ENCODE measurements around the gene KIF1B. TPM values are rescaled to one million over a fixed set of nuclear protein-coding genes. Genes with fewer than 3 reads are reported as not detected.

KIF1B gene
- total RNA-seq, 1 experiment from 2014 or later = 28.1 TPM

DNA sequence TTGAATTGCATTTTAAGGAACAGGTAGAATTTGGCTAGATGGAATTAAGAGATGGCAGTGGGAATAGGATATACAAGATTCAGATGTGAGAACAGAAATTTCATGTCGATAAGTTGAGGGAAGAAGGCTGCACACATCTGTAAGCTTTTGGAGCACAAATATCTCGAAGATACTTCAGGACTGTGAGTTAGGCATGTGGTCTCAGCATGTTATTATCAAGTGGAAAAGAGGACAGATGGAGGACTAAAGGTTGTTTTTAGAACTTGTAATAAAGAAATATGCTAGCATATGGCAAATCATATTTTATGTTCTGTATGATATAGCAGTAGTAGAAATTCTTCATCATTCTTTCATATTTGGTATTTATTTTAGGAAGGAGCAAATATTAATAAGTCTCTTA lies 61.5 kb downstream of the KIF1B start:
- no peak overlapping the region for H3K9ac ChIP-seq (ENCODE audit: low read length)
- H3K9me2 ChIP-seq (ENCODE audit: insufficient read depth) = no peaks in the 10 kb centered on the region
- no TSS peak for BruUV-seq (replicated peaks)
- H4K20me1 ChIP-seq (ENCODE audit: insufficient read depth) = no peaks in the 10 kb centered on the region
- CTCF ChIA-PET = no interaction called here
- ATAC-seq (no peak), DNase-seq (ENCODE audit: low read depth, low spot score) (no peak)
- no peak overlapping the region for H2AFZ ChIP-seq (ENCODE audit: low read depth, low read length, poor library complexity, severe bottlenecking)
- TF ChIP-seq SRF (IDR thresholded peaks at IDR 0.05; ENCODE audit: low read depth) (no peak), RAD21 (IDR thresholded peaks at IDR 0.05; ENCODE audit: low read depth) (no peak)
- TF ChIP-seq, protein P1, sequence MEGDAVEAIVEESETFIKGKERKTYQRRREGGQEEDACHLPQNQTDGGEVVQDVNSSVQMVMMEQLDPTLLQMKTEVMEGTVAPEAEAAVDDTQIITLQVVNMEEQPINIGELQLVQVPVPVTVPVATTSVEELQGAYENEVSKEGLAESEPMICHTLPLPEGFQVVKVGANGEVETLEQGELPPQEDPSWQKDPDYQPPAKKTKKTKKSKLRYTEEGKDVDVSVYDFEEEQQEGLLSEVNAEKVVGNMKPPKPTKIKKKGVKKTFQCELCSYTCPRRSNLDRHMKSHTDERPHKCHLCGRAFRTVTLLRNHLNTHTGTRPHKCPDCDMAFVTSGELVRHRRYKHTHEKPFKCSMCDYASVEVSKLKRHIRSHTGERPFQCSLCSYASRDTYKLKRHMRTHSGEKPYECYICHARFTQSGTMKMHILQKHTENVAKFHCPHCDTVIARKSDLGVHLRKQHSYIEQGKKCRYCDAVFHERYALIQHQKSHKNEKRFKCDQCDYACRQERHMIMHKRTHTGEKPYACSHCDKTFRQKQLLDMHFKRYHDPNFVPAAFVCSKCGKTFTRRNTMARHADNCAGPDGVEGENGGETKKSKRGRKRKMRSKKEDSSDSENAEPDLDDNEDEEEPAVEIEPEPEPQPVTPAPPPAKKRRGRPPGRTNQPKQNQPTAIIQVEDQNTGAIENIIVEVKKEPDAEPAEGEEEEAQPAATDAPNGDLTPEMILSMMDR (IDR thresholded peaks at IDR 0.05 in 2 of 3, conservative IDR thresholded peaks at IDR 0.05 in 1 of 3; ENCODE audit: borderline replicate concordance in 1 of 3, insufficient read depth in 1 of 3, low read depth in 2 of 3, low read length in 2 of 3) = no peak
- H3K79me2 ChIP-seq (ENCODE audit: insufficient read depth, low read length) = no peaks in the 10 kb centered on the region
- H3K27ac ChIP-seq (ENCODE audit: low read depth, low read length) = no peak overlapping the region
- H3K4me2 ChIP-seq (ENCODE audit: low read length) = no peak overlapping the region
- no peaks in the 10 kb centered on the region for H3K27me3 ChIP-seq (ENCODE audit: insufficient read depth, low read length)
- no peaks in the 10 kb centered on the region for H3K9me3 ChIP-seq (ENCODE audit: control insufficient read depth in 1 of 2, insufficient read depth in 1 of 2, low read depth in 1 of 2, low read length in 2 of 2)
- H3K4me1 ChIP-seq (ENCODE audit: control insufficient read depth in 1 of 2, insufficient read depth in 2 of 2, low read length in 2 of 2) = no peaks in the 10 kb centered on the region
- intact Hi-C loops (cut with micrococcal nuclease) = no loop called here
- no peak overlapping the region for H3K4me3 ChIP-seq (replicated peaks in 1 of 2; ENCODE audit: low read depth in 1 of 2, low read length in 2 of 2)
- POLR2A ChIA-PET = no interaction called here
- H3K36me3 ChIP-seq (ENCODE audit: control insufficient read depth in 1 of 2, insufficient read depth in 2 of 2, low read length in 2 of 2) = 0 out of 4 replicates have a peak, but pooled peaks cover 2 to 7% of the 10 kb centered on the region in 2 experiments
- RAD21 ChIA-PET (ENCODE audit: low non-redundant PET in 1 of 2, low total read pairs in 2 of 2, uncharacterized antibody in 2 of 2, unreplicated experiment in 2 of 2) = no interaction called here

DNA sequence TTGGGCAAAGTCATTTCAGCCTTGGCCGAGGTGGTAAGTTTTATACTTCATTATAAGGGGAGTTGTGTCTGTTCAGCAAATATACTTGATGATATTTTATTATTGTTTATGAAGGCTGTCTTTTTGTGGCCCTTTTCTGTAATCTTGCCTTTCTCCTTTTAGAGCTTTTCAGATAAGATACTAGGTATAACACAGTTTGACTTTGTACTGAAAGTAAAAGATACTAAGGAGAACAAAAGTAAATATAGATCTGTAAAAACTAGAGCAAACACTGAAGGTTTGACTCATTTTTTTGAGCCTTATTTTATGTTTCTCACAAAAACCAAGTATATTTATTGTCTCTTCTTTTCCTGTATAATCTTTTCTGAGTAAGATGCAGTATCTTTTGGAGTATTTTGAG lies 61.9 kb downstream of the KIF1B start:
- Histone ChIP-seq H2AFZ (ENCODE audit: low read depth, low read length, poor library complexity, severe bottlenecking) (no peak overlapping the region), H3K9me2 (ENCODE audit: insufficient read depth) (no peaks in the 10 kb centered on the region), H3K9ac (ENCODE audit: low read length) (no peak overlapping the region), H3K9me3 (ENCODE audit: control insufficient read depth in 1 of 2, insufficient read depth in 1 of 2, low read depth in 1 of 2, low read length in 2 of 2) (no peaks in the 10 kb centered on the region), H3K4me1 (ENCODE audit: control insufficient read depth in 1 of 2, insufficient read depth in 2 of 2, low read length in 2 of 2) (no peaks in the 10 kb centered on the region), H3K4me2 (ENCODE audit: low read length) (no peak overlapping the region), H4K20me1 (ENCODE audit: insufficient read depth) (no peaks in the 10 kb centered on the region), H3K36me3 (ENCODE audit: control insufficient read depth in 1 of 2, insufficient read depth in 2 of 2, low read length in 2 of 2) (0 out of 4 replicates have a peak, but pooled peaks cover 2 to 7% of the 10 kb centered on the region in 2 experiments), H3K27me3 (ENCODE audit: insufficient read depth, low read length) (no peaks in the 10 kb centered on the region), H3K79me2 (ENCODE audit: insufficient read depth, low read length) (no peaks in the 10 kb centered on the region), H3K27ac (ENCODE audit: low read depth, low read length) (no peak overlapping the region), H3K4me3 (replicated peaks in 1 of 2; ENCODE audit: low read depth in 1 of 2, low read length in 2 of 2) (no peak overlapping the region)
- DNase-seq (ENCODE audit: low read depth, low spot score) = no peak
- intact Hi-C loops (cut with micrococcal nuclease) = no loop called here
- RAD21 ChIA-PET (ENCODE audit: low non-redundant PET in 1 of 2, low total read pairs in 2 of 2, uncharacterized antibody in 2 of 2, unreplicated experiment in 2 of 2) = no interaction called here
- POLR2A ChIA-PET = no interaction called here
- ATAC-seq = no peak
- CTCF ChIA-PET = no interaction called here
- BruUV-seq (replicated peaks) = no TSS peak
- TF ChIP-seq TCF7L2 (IDR thresholded peaks at IDR 0.05; ENCODE audit: borderline replicate concordance, extremely low read depth, insufficient read depth, insufficient read length) (no peak), EGR1 (IDR thresholded peaks at IDR 0.05; ENCODE audit: low read depth) (no peak), CEBPB (IDR thresholded peaks at IDR 0.05; ENCODE audit: low read depth) (no peak), SIN3A (IDR thresholded peaks at IDR 0.05; ENCODE audit: low read depth) (no peak)
- TF ChIP-seq, protein P1 (IDR thresholded peaks at IDR 0.05 in 2 of 3, conservative IDR thresholded peaks at IDR 0.05 in 1 of 3; ENCODE audit: borderline replicate concordance in 1 of 3, insufficient read depth in 1 of 3, low read depth in 2 of 3, low read length in 2 of 3) = no peak
- TF ChIP-seq, protein P2, sequence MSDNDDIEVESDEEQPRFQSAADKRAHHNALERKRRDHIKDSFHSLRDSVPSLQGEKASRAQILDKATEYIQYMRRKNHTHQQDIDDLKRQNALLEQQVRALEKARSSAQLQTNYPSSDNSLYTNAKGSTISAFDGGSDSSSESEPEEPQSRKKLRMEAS (IDR thresholded peaks at IDR 0.05) = no peak

All from HCT116 (cell line).